ENCODE measurements around the gene GDF11.

Gene GDF11

DNA sequence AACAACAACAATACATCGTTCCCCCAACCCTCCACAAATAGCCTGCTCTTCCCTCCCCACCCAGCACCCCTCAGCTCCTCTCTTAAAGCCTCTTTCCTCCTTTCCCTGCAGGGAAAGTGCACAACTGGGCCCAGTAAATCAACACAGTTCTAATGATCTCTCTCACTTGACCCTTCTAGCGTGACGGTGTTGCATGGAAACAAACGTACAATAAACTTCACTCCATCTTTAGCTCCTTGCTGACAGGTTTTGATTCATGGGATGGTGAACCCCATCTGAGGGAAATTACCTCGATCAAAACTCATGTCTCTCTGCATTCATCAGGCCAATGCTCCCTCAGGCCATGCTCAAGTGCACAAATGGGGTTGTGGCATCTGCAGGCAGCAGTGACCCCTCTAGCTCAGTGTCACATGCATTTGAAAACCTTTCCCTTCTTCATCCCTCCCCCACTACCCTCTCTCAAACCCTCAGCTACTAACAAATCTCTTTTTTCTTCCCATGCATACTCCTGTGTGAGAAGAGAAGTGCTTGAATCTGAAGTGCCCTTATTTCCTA lies 22.9 kb downstream of the GDF11 start:
- DNase-seq (ENCODE audit: low spot score): no peak
- TF ChIP-seq, protein P1, sequence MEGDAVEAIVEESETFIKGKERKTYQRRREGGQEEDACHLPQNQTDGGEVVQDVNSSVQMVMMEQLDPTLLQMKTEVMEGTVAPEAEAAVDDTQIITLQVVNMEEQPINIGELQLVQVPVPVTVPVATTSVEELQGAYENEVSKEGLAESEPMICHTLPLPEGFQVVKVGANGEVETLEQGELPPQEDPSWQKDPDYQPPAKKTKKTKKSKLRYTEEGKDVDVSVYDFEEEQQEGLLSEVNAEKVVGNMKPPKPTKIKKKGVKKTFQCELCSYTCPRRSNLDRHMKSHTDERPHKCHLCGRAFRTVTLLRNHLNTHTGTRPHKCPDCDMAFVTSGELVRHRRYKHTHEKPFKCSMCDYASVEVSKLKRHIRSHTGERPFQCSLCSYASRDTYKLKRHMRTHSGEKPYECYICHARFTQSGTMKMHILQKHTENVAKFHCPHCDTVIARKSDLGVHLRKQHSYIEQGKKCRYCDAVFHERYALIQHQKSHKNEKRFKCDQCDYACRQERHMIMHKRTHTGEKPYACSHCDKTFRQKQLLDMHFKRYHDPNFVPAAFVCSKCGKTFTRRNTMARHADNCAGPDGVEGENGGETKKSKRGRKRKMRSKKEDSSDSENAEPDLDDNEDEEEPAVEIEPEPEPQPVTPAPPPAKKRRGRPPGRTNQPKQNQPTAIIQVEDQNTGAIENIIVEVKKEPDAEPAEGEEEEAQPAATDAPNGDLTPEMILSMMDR (IDR thresholded peaks at IDR 0.05; ENCODE audit: borderline replicate concordance, control extremely low read depth, extremely low read depth, insufficient read depth, missing control alignments): no peak
- in situ Hi-C loops (cut with MboI; ENCODE audit: low sequenced_read_pairs, unreplicated experiment): no loop called here

DNA sequence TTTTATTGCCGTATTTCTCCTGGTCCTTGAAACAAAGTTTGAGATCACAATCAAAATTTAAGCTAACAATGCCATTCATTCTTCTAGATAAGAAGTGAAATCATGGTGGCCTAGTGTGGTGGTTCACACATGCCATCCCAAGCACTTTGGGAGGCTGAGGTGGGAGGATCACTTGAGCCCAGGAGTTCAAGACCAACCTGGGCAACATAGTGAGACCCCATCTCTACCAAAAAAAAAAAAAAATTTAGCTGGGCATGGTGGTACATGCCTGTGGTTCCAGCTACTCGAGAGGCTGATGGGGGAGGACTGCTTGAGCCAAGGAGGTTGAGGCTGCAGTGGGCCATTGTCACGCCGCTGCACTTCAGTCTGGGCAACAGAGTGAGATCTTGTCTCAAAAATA lies 24.2 kb downstream of the GDF11 start:
- in situ Hi-C loops (cut with MboI; ENCODE audit: low sequenced_read_pairs, unreplicated experiment): no loop called here
- TF ChIP-seq, protein P1 (IDR thresholded peaks at IDR 0.05; ENCODE audit: borderline replicate concordance, control extremely low read depth, extremely low read depth, insufficient read depth, missing control alignments): no peak
- no peak for DNase-seq (ENCODE audit: low spot score)

DNA sequence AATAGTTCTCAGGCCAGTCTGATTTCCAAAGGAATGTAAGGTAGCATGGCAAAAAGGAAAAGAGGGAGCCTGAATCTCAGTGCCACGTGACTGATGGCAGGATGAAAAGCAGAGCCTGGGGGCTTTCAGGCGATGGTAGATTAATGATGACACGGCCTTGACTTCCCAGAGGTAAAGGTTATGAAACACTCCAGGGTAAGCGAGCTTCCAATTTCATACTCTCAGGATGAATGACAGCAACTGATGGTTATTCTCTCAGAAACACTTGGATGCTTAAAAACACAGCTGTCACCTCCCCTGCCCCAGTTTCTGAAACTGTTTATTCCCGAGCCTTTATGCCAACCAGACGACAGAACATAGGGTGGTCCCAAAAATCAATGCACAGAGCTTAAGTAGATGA lies 28.8 kb downstream of the GDF11 start:
- DNase-seq (ENCODE audit: low spot score): no peak
- TF ChIP-seq, protein P1 (IDR thresholded peaks at IDR 0.05; ENCODE audit: borderline replicate concordance, control extremely low read depth, extremely low read depth, insufficient read depth, missing control alignments): no peak
- in situ Hi-C loops (cut with MboI; ENCODE audit: low sequenced_read_pairs, unreplicated experiment): no loop called here

DNA sequence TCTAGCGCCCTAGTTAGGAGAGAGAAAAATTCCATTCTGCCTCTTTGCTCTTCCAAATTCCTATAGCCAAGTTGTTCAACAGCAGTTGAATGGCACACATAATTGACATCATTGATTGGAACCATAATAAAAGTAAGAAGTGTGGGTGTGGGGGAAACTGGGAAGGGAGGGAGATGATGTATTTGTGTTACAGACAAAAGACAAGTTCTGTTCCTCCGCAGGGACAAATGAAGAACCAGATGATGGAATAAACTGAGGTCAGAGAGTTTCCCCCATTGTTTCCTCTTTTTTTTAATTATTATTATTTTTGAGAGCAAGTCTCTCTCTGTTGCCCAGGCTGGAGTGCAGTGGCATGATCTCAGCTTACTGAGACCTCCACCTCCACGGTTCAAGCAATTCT lies 34.9 kb downstream of the GDF11 start:
- in situ Hi-C loops (cut with MboI; ENCODE audit: low sequenced_read_pairs, unreplicated experiment): no loop called here
- DNase-seq (ENCODE audit: low spot score): no peak
- TF ChIP-seq, protein P1 (IDR thresholded peaks at IDR 0.05; ENCODE audit: borderline replicate concordance, control extremely low read depth, extremely low read depth, insufficient read depth, missing control alignments): no peak

DNA sequence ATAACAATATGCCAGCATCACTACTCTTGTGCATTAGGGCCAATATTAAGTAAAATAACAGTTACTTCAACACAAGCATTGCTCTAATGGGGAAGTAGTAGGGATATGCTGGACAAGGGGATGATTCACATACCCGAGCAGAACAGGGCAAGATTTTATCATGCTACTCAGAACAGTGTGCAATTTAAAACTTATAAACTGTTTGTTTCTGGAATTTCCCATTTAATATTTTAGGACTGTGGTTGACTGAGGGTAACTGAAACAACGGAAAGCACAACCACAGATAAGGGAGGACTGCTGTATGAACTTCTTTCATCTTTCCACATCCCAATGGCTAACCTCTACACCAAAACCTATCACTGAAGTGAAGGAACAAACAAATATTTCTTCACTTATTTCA lies 37.8 kb downstream of the GDF11 start:
- no peak for DNase-seq (ENCODE audit: low spot score)
- TF ChIP-seq, protein P1 (IDR thresholded peaks at IDR 0.05; ENCODE audit: borderline replicate concordance, control extremely low read depth, extremely low read depth, insufficient read depth, missing control alignments): no peak
- in situ Hi-C loops (cut with MboI; ENCODE audit: low sequenced_read_pairs, unreplicated experiment): no loop called here

DNA sequence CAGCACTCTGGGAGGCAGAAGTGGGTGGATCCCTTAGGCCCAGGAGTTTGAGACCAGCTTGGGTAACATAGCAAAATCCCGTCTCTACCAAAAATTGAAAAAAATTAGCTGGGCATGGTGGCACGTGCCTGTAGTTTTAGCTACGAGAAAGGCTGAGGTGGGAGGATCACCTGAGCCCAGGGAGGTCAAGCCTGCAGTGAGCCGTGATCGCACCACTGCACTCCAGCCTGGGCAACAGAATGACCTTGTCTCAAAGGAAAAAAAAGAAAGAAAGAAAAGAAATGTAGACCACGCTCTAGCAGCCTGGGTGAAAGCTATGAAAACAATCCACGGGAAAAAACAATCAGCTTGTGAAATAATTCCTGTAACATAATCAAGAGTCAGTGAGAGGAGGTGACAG lies 45.6 kb downstream of the GDF11 start:
- TF ChIP-seq, protein P1 (IDR thresholded peaks at IDR 0.05; ENCODE audit: borderline replicate concordance, control extremely low read depth, extremely low read depth, insufficient read depth, missing control alignments): no peak
- DNase-seq (ENCODE audit: low spot score): no peak
- in situ Hi-C loops (cut with MboI; ENCODE audit: low sequenced_read_pairs, unreplicated experiment): no loop called here

DNA sequence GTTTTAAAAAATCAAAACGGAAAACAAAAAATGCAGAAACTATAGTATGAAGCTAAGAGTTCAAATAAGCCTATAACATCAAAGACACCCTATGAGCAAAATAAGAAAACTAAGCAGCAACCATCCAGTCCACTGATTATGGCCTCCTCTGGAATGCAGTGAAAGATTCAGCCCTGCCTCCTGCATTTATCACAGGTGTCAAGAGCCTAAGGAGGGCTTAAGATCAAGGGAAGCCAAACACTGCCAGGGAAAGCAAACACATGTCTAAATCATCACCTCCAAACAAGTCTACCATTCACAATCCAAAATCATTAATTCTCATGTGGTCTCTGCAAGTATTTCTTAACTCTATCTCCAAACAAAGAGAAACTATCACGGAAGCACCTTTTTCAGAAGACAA lies 46.2 kb downstream of the GDF11 start:
- DNase-seq (ENCODE audit: low spot score): no peak
- TF ChIP-seq, protein P1 (IDR thresholded peaks at IDR 0.05; ENCODE audit: borderline replicate concordance, control extremely low read depth, extremely low read depth, insufficient read depth, missing control alignments): no peak
- in situ Hi-C loops (cut with MboI; ENCODE audit: low sequenced_read_pairs, unreplicated experiment): no loop called here
